GM23248 (cell line): Measurements from ENCODE around the gene STXBP3. TPM values are rescaled to one million over a fixed set of nuclear protein-coding genes. Genes with fewer than 3 reads are reported as not detected.
"Not testable (repeated sequence)": the region's sequence is repeated elsewhere in the genome, so short reads cannot be mapped to it uniquely, and the experiment has no call there.

Source experiments
- DNase-seq: peaks from one replicate; pipeline ENCODE4 v3.0.0-alpha.2; 2015
- H2AFZ ChIP-seq: fragments of 200-600 bp; sonication (generic); 2 replicates; pipeline ENCODE4 v1.6.1; 2016; ENCODE audit warnings: antibody characterized with exemption
- H3F3A ChIP-seq: fragments of 200-600 bp; sonication (generic); 2 replicates; pipeline ENCODE4 v1.6.1; 2016; ENCODE audit warnings: mild to moderate bottlenecking, antibody characterized with exemption, mixed run types; ENCODE audit not compliant: insufficient read depth
- H3K27ac ChIP-seq: fragments of 200-600 bp; sonication (generic); 2 replicates; pipeline ENCODE4 v1.5.1; 2016; ENCODE audit warnings: mild to moderate bottlenecking
- H3K27me3 ChIP-seq: fragments of 200-600 bp; sonication (generic); replicated peaks from 2 replicates; pipeline ENCODE4 v1.6.1; 2016; ENCODE audit warnings: mild to moderate bottlenecking; ENCODE audit not compliant: insufficient read depth
- H3K36me3 ChIP-seq: fragments of 200-600 bp; sonication (generic); 2 replicates; pipeline ENCODE4 v1.6.1; 2016; ENCODE audit warnings: low read depth, mild to moderate bottlenecking
- H3K4me1 ChIP-seq: fragments of 200-600 bp; sonication (generic); 2 replicates; pipeline ENCODE4 v1.6.1; 2016; ENCODE audit warnings: mild to moderate bottlenecking; ENCODE audit not compliant: insufficient read depth
- H3K4me2 ChIP-seq: fragments of 200-600 bp; sonication (generic); one replicate; pipeline ENCODE4 v1.6.1; 2016; ENCODE audit warnings: mild to moderate bottlenecking; ENCODE audit not compliant: unreplicated experiment
- H3K4me3 ChIP-seq: fragments of 200-600 bp; sonication (generic); 2 replicates; pipeline ENCODE4 v1.5.1; 2016; ENCODE audit warnings: mild to moderate bottlenecking
- H3K79me2 ChIP-seq: fragments of 200-600 bp; sonication (generic); 2 replicates; pipeline ENCODE4 v1.6.1; 2016; ENCODE audit warnings: mild to moderate bottlenecking; ENCODE audit not compliant: insufficient read depth
- H3K9ac ChIP-seq: fragments of 200-600 bp; sonication (generic); 2 replicates; pipeline ENCODE4 v1.6.1; 2016; ENCODE audit warnings: mild to moderate bottlenecking
- H3K9me2 ChIP-seq: fragments of 200-600 bp; sonication (generic); 2 replicates; pipeline ENCODE4 v1.6.1; 2016; ENCODE audit warnings: mixed run types, mild to moderate bottlenecking, moderate library complexity; ENCODE audit not compliant: insufficient read depth
- H3K9me3 ChIP-seq: fragments of 200-600 bp; sonication (generic); one replicate; pipeline ENCODE4 v1.6.1; 2017; ENCODE audit warnings: low read depth
- H4K20me1 ChIP-seq: fragments of 200-600 bp; sonication (generic); 2 replicates; pipeline ENCODE4 v1.6.0; 2016; ENCODE audit not compliant: insufficient read depth
- EZH2 ChIP-seq: fragments of 200-600 bp; sonication (generic); IDR thresholded peaks from 2 replicates; pipeline ENCODE4 v1.6.1; 2018; ENCODE audit warnings: antibody characterized with exemption, mild to moderate bottlenecking; ENCODE audit not compliant: insufficient read depth, poor library complexity, severe bottlenecking
- EZH2phosphoT487 ChIP-seq: fragments of 200-600 bp; sonication (generic); IDR thresholded peaks from 2 replicates; pipeline ENCODE4 v1.6.1; 2018; ENCODE audit warnings: antibody characterized with exemption, moderate library complexity, mild to moderate bottlenecking, low read depth; ENCODE audit not compliant: insufficient read depth
- WGBS, 2 experiments: methylation state at CpG; one replicate each; pipeline ENCODE4 v1.1.6; 2015 to 2017; ENCODE audit warnings: low lambda C conversion rate in 2 of 2, low coverage in 1 of 2; ENCODE audit errors: missing lambda C conversion rate in 2 of 2; 5-methylcytosine and 5-hydroxymethylcytosine counted together
- in situ Hi-C: fragments of 300-500 bp; cut with MboI; formaldehyde crosslinking; loops from 2 replicates; pipeline ENCODE4 v1.15.0; 2020
- polyA plus RNA-seq: library from polyadenylated mRNA; unstranded; fragments of >200 nt; fragmentation: Nextera tagmentation; extraction: Ambion mirVana; gene quantifications from 2 replicates; pipeline ENCODE4 v1.2.1, GENCODE V29; 2016
- total RNA-seq: library from RNA; depleted of rRNA; stranded (reverse); fragments of >200 nt; shearing (Covaris generic); gene quantifications from 2 replicates; pipeline ENCODE4 v1.2.3, GENCODE V29; 2014

STXBP3 gene
- total and polyA plus RNA-seq, 2 experiments from 2014 or later, result 42.3 to 43.7 TPM

- TF ChIP-seq EZH2phosphoT487 (no peak), EZH2 (no peak)
- in situ Hi-C loops, result no loop called here
- H3K4me1 ChIP-seq, result no peaks in the 10 kb centered on the region
Observed at GRCh38 chr1:108767708-108768107, 21.2 kb downstream of the STXBP3 start.

GRCh38 chr1:108777839-108778238 is 31.4 kb downstream of the STXBP3 start:
- no peaks in the 10 kb centered on the region for H3K9me3 ChIP-seq
- H3K9me2 ChIP-seq, result no peaks in the 10 kb centered on the region
- no peak for DNase-seq
- no peaks in the 10 kb centered on the region for H3F3A ChIP-seq
- no peak overlapping the region for H3K9ac ChIP-seq
- TF ChIP-seq EZH2 (no peak), EZH2phosphoT487 (no peak)
- H3K4me1 ChIP-seq, result no peaks in the 10 kb centered on the region
- 0 out of 2 replicates have a peak, but pooled peaks cover 6% of the 10 kb centered on the region for H3K79me2 ChIP-seq
- no peak overlapping the region for H2AFZ ChIP-seq
- peaks cover 74% of the 10 kb centered on the region for H3K36me3 ChIP-seq
- H3K4me3 ChIP-seq, result no peak overlapping the region
- no peak overlapping the region for H3K4me2 ChIP-seq
- H3K27ac ChIP-seq, result no peak overlapping the region
- H4K20me1 ChIP-seq, result 0 out of 2 replicates have a peak, but pooled peaks cover 3% of the 10 kb centered on the region
- in situ Hi-C loops, result no loop called here
- H3K27me3 ChIP-seq, result no peaks in the 10 kb centered on the region

More at GRCh38 chr1:108767708-108768107, 21.2 kb downstream of the STXBP3 start:
- no peaks in the 10 kb centered on the region for H3K9me2 ChIP-seq
- H3F3A ChIP-seq, result 0 out of 2 replicates have a peak, but pooled peaks cover 4% of the 10 kb centered on the region
- H3K79me2 ChIP-seq, result peaks cover 52% of the 10 kb centered on the region
- H3K27me3 ChIP-seq, result no peaks in the 10 kb centered on the region
- no peak overlapping the region for H2AFZ ChIP-seq
- H3K9me3 ChIP-seq, result no peaks in the 10 kb centered on the region
- WGBS, 2 experiments, result 71 to 79% methylated on average over 3 of the region's 3 CpGs
- no peak overlapping the region for H3K27ac ChIP-seq
- H3K36me3 ChIP-seq, result peaks cover 22% of the 10 kb centered on the region
- H3K9ac ChIP-seq, result no peak overlapping the region
- H3K4me3 ChIP-seq, result no peak overlapping the region
- H3K4me2 ChIP-seq, result no peak overlapping the region
- no peaks in the 10 kb centered on the region for H4K20me1 ChIP-seq
- no peak for DNase-seq

DNA sequence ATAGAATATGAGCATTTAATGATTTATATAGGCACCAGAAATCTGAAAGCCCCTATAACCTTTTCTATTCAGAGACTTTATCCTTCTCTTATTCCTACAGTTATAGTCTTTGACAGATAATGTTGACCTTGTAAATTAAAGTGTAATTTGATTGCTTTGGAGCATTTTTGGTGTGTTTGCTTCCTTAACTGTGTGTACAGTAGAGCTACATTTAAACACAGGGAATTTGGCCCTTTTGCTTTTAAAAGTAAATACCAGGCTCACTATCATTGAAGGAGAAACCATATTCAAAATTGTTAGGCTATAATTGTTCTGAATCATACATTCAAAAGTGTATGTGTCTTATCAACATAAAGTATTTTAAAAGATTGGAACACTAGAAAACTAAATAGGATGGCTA is 33.0 kb downstream of the STXBP3 start:
- Histone ChIP-seq H3F3A (no peaks in the 10 kb centered on the region), H2AFZ (no peak overlapping the region), H3K4me1 (no peaks in the 10 kb centered on the region), H3K36me3 (peaks cover 70% of the 10 kb centered on the region), H3K9me2 (no peaks in the 10 kb centered on the region), H4K20me1 (0 out of 2 replicates have a peak, but pooled peaks cover 3% of the 10 kb centered on the region), H3K27me3 (no peaks in the 10 kb centered on the region), H3K4me2 (no peak overlapping the region), H3K27ac (no peak overlapping the region), H3K9ac (no peak overlapping the region), H3K79me2 (no peaks in the 10 kb centered on the region), H3K9me3 (no peaks in the 10 kb centered on the region), H3K4me3 (no peak overlapping the region)
- DNase-seq, result no peak
- in situ Hi-C loops, result no loop called here
- no peak for TF ChIP-seq EZH2phosphoT487

DNA sequence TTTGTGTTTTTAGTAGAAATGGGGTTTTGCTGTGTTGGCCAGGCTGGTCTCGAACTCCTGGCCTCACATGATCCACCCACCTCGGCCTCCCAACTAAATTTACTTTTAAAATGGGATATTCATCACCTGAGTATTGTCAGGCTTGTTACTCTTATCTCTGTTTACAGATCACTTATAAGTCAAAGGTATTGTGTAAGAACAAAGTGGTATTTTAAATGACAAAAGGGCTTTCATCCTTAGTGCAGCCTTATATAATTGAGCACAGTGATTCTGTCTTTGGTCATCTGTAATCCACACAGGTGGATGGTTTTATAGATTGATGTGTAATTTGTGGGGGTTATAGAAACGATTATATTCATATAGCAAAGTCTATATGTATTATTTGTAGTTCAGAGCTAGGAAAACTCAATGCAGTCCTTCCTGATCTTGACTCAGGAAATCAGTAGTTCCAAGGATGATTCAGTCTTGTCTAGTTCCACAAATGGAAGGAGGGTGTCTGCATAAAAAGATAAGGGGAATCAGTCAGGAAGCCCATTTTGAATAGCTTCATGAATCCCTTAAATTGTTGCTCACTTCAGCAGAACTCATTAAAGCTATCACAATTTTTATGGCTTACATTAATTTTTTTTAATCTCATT is 34.6 kb downstream of the STXBP3 start:
- no peaks in the 10 kb centered on the region for H3K4me1 ChIP-seq
- in situ Hi-C loops, result no loop called here
- no peak overlapping the region for H2AFZ ChIP-seq
- WGBS, 2 experiments, result 98 to 100% methylated on average over 3 of the region's 3 CpGs
- peaks cover 70% of the 10 kb centered on the region for H3K36me3 ChIP-seq
- H3K9ac ChIP-seq, result no peak overlapping the region
- H3K9me3 ChIP-seq, result peaks cover 3% of the 10 kb centered on the region
- no peak overlapping the region for H3K27ac ChIP-seq
- H3F3A ChIP-seq, result no peaks in the 10 kb centered on the region
- TF ChIP-seq EZH2 (no peak), EZH2phosphoT487 (no peak)
- no peak overlapping the region for H3K4me2 ChIP-seq
- H3K27me3 ChIP-seq, result no peaks in the 10 kb centered on the region
- H3K4me3 ChIP-seq, result no peak overlapping the region
- no peak for DNase-seq
- no peaks in the 10 kb centered on the region for H3K9me2 ChIP-seq
- no peaks in the 10 kb centered on the region for H3K79me2 ChIP-seq
- H4K20me1 ChIP-seq, result 0 out of 2 replicates have a peak, but pooled peaks cover 3% of the 10 kb centered on the region

- H3K4me3 ChIP-seq, H3K79me2 ChIP-seq: not testable (repeated sequence)
- peaks cover 70% of the 10 kb centered on the region for H3K36me3 ChIP-seq
Observed at GRCh38 chr1:108781575-108781944, 35.1 kb downstream of the STXBP3 start.

More at GRCh38 chr1:108781575-108781944, 35.1 kb downstream of the STXBP3 start:
- H3K9ac ChIP-seq, H3K27ac ChIP-seq, DNase-seq, H4K20me1 ChIP-seq, H3K27me3 ChIP-seq, H3K4me2 ChIP-seq, H3K9me2 ChIP-seq, H3F3A ChIP-seq, H3K4me1 ChIP-seq, in situ Hi-C loops, H2AFZ ChIP-seq, H3K9me3 ChIP-seq: not testable (repeated sequence)
- 82% methylated on average over 1 of the region's 1 CpG for WGBS, 2 experiments
